ENCODE results near the gene MINDY4B.

- TF ChIP-seq CTCF (IDR thresholded peaks at IDR 0.05), result no peak
- no peak for TF ChIP-seq POLR2AphosphoS5 (IDR thresholded peaks at IDR 0.05)
- no peak for TF ChIP-seq POLR2A (IDR thresholded peaks at IDR 0.05)
Measured at GRCh38 chr3:150911771-150912170, 6.5 kb upstream of the MINDY4B start.

Data from prostate gland (tissue), 2 donors.